Measurements from ENCODE around the gene ISCA1.
"Not testable (repeated sequence)": the region's sequence is repeated elsewhere in the genome, so short reads cannot be mapped to it uniquely, and the experiment has no call there.

The ISCA1 gene

GRCh38 chr9:86282077-86282978, at the start of gene ISCA1:
TSS of gene ISCA1 (minus strand) at chr9:86282538. CDS start at chr9:86282458, 80 bp downstream.
- peak; percentile 97 for DNase-seq (ENCODE audit: low read depth in 2 of 2)

GRCh38 chr9:86330186-86330585, 47.8 kb upstream of the ISCA1 start:
- no peak for DNase-seq (ENCODE audit: low read depth in 2 of 2)

- DNase-seq (ENCODE audit: low read depth in 2 of 2): no peak
Measured at GRCh38 chr9:86329649-86330048, 47.3 kb upstream of the ISCA1 start.

- no peak for DNase-seq (ENCODE audit: low read depth in 2 of 2)
Measured at GRCh38 chr9:86328156-86328555, 45.8 kb upstream of the ISCA1 start.

- DNase-seq (ENCODE audit: low read depth in 2 of 2): no peak
Measured at GRCh38 chr9:86326536-86326935, 44.2 kb upstream of the ISCA1 start.

- no peak for DNase-seq (ENCODE audit: low read depth in 2 of 2)
Measured at GRCh38 chr9:86324901-86325300, 42.6 kb upstream of the ISCA1 start.

GRCh38 chr9:86324308-86324707, 42.0 kb upstream of the ISCA1 start:
- DNase-seq (ENCODE audit: low read depth in 2 of 2): no peak

GRCh38 chr9:86322973-86323644, 40.8 kb upstream of the ISCA1 start:
- DNase-seq (ENCODE audit: low read depth in 2 of 2): no peak

- DNase-seq (ENCODE audit: low read depth in 2 of 2): no peak
Measured at GRCh38 chr9:86321373-86321772, 39.0 kb upstream of the ISCA1 start.

GRCh38 chr9:86318187-86318586, 35.8 kb upstream of the ISCA1 start:
- no peak for DNase-seq (ENCODE audit: low read depth in 2 of 2)

GRCh38 chr9:86315078-86315477, 32.7 kb upstream of the ISCA1 start:
- no peak for DNase-seq (ENCODE audit: low read depth in 2 of 2)

- DNase-seq (ENCODE audit: low read depth in 2 of 2): not testable (repeated sequence)
Measured at GRCh38 chr9:86312959-86313358, 30.6 kb upstream of the ISCA1 start.

GRCh38 chr9:86308687-86309086, 26.3 kb upstream of the ISCA1 start:
- DNase-seq (ENCODE audit: low read depth in 2 of 2): no peak

- DNase-seq (ENCODE audit: low read depth in 2 of 2): no peak
Measured at GRCh38 chr9:86304236-86304730, 21.9 kb upstream of the ISCA1 start.

- DNase-seq (ENCODE audit: low read depth in 2 of 2): peak; percentile 10 to 21
Measured at GRCh38 chr9:86303316-86303975, 21.1 kb upstream of the ISCA1 start.

GRCh38 chr9:86301686-86302085, 19.3 kb upstream of the ISCA1 start:
- DNase-seq (ENCODE audit: low read depth in 2 of 2): no peak

GRCh38 chr9:86300701-86301100, 18.4 kb upstream of the ISCA1 start:
- DNase-seq (ENCODE audit: low read depth in 2 of 2): no peak

GRCh38 chr9:86298873-86299272, 16.5 kb upstream of the ISCA1 start:
- DNase-seq (ENCODE audit: low read depth in 2 of 2): no peak

- DNase-seq (ENCODE audit: low read depth in 2 of 2): not testable (repeated sequence)
Measured at GRCh38 chr9:86290341-86290740, 8.0 kb upstream of the ISCA1 start.

- DNase-seq (ENCODE audit: low read depth in 2 of 2): no peak
Measured at GRCh38 chr9:86288499-86289198, 6.3 kb upstream of the ISCA1 start.

- no peak for DNase-seq (ENCODE audit: low read depth in 2 of 2)
Measured at GRCh38 chr9:86287013-86287412, 4.7 kb upstream of the ISCA1 start.

- DNase-seq (ENCODE audit: low read depth in 2 of 2): no peak
Measured at GRCh38 chr9:86286278-86286677, 3.9 kb upstream of the ISCA1 start.
